Measurements from ENCODE around the gene ATG9B. TPM values are rescaled to one million over a fixed set of nuclear protein-coding genes. Genes with fewer than 3 reads are reported as not detected.

Gene ATG9B
- total RNA-seq, 4 donors from 2014 or later = 0.55 to 1.5 (median 0.76) TPM; not detected in 1

GRCh38 chr7:150990416-150991186 lies 33.7 kb downstream of the ATG9B start, which contains the start of gene NOS3:
Gene NOS3 (plus strand): TSS chr7:150991017. CDS start chr7:150993804, 2,787 bp downstream.
- no peak for DNase-seq
- peaks cover 0 to 10% of the 10 kb centered on the region in 2 donors for H3K4me1 ChIP-seq
- no peaks in the 10 kb centered on the region for H3K36me3 ChIP-seq
- peak within 1 kb of the TSS in 1 of 2 donors; percentile 54 for H3K27ac ChIP-seq
- intact Hi-C loops (cut with DNase I; ENCODE audit: low total_unique reads) = loop anchor here (2.0 kb wide), 1 partner anchor 92 kb away; no protein-coding TSS in a partner anchor
- no peaks in the 10 kb centered on the region for H3K27me3 ChIP-seq
- TF ChIP-seq CTCF (IDR thresholded peaks at IDR 0.05) (no peak), POLR2A (IDR thresholded peaks at IDR 0.05) (no peak)
- no peaks in the 10 kb centered on the region for H3K9me3 ChIP-seq
- no peak within 1 kb of the TSS for H3K4me3 ChIP-seq

DNA sequence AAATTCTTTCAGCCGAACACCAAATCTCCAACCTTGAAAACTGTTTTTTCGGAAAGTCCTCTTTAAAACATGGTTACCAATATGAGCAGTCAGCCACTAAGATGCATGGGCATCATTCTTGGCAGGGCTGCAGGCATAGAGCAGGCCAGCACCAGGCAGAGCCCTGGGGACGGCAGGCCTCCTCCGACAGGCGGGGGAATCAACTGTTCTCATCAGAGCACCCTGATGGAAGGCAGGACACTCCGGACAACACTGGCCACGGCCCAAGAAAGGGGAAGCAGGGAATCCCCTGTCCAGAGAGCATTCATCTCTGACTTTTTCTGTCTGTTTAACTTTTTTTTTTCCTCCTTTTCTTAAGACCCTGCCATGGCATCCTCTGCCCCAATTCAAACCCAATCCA lies 34.8 kb downstream of the ATG9B start:
- H3K4me3 ChIP-seq = no peak overlapping the region
- H3K27me3 ChIP-seq = no peaks in the 10 kb centered on the region
- H3K9me3 ChIP-seq = no peaks in the 10 kb centered on the region
- peak overlapping the region; percentile 54 to 65 for H3K27ac ChIP-seq
- TF ChIP-seq CTCF (IDR thresholded peaks at IDR 0.05) = no peak
- intact Hi-C loops (cut with DNase I; ENCODE audit: low total_unique reads) = no loop called here
- no peak for DNase-seq
- H3K4me1 ChIP-seq = peaks cover 0 to 10% of the 10 kb centered on the region in 2 donors
- no peaks in the 10 kb centered on the region for H3K36me3 ChIP-seq

DNA sequence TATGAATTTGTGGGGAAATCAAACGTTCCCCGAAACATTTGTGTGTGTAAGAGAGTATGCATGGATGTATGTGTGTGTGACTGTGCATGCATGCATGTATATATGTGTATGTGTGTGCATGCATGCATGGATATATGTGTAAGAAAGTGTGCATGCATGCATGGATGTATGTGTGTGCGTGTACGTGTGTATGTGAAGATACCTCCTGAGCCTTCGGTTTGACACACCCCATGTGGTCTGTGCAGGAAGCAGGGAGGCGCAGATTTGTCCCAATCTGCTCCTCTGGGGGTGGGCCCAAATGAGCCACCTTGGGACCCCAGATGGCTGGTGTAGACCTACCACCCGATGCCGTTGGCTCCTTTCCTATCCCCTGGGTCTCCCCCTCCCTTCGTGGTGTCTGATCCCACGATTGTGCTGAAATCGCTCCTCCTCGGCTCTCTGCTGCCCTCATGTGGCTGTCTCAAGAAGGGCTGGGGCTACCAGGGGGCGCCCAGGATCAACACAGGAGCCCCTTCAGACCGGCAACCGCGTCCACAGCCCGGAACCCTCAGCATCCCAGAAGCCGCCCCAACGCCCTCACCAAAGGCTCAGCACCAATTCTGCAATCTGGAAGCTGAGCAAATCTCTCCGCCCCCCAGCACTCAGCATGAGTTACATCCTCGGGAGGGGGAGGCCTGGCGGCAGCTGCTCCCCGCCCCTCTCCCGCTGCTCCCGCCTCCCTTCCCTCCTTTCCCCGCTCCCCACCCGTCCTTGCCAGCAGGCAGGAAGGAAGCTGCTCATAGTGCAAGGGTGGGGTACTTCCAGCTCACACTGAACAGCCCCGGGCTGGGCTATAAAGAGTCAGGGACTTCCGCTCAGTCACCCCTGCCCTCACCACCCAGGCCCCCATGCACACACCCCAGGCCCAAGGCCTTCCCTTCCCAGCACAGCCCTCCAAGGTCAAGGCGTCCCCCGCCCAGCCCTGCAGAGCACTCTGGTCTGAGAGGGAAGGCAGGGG lies 35.8 kb downstream of the ATG9B start:
- no peaks in the 10 kb centered on the region for H3K36me3 ChIP-seq
- DNase-seq = peak; percentile 65 to 71
- TF ChIP-seq CTCF (IDR thresholded peaks at IDR 0.05) = peak; percentile 85 to 92 (median 88)
- no peak for TF ChIP-seq POLR2A (IDR thresholded peaks at IDR 0.05)
- H3K4me3 ChIP-seq = no peak overlapping the region
- no peaks in the 10 kb centered on the region for H3K9me3 ChIP-seq
- peaks cover 0 to 10% of the 10 kb centered on the region in 2 donors for H3K4me1 ChIP-seq
- intact Hi-C loops (cut with DNase I; ENCODE audit: low total_unique reads) = no loop called here
- H3K27ac ChIP-seq = peak overlapping the region; percentile 54 to 65
- no peaks in the 10 kb centered on the region for H3K27me3 ChIP-seq

GRCh38 chr7:150986556-150986955 lies 37.7 kb downstream of the ATG9B start:
- no peak for TF ChIP-seq CTCF (IDR thresholded peaks at IDR 0.05)
- no peak for TF ChIP-seq POLR2A (IDR thresholded peaks at IDR 0.05)
- no peaks in the 10 kb centered on the region for H3K36me3 ChIP-seq
- H3K27ac ChIP-seq = no peak overlapping the region
- intact Hi-C loops (cut with DNase I; ENCODE audit: low total_unique reads) = no loop called here
- no peaks in the 10 kb centered on the region for H3K9me3 ChIP-seq
- H3K4me3 ChIP-seq = no peak overlapping the region
- H3K27me3 ChIP-seq = no peaks in the 10 kb centered on the region
- no peak for DNase-seq
- peaks cover 0 to 10% of the 10 kb centered on the region in 2 donors for H3K4me1 ChIP-seq

Data from uterus (tissue), 4 donors.